EH (cell line): Measurements from ENCODE around the gene CCDC192.
"Not testable (repeated sequence)": the region's sequence is repeated elsewhere in the genome, so short reads cannot be mapped to it uniquely, and the experiment has no call there.

Experiments used
- DNase-seq: peaks from one replicate; pipeline ENCODE4 v3.0.0-alpha.2; 2015; ENCODE audit warnings: low read depth

CCDC192 gene

DNA sequence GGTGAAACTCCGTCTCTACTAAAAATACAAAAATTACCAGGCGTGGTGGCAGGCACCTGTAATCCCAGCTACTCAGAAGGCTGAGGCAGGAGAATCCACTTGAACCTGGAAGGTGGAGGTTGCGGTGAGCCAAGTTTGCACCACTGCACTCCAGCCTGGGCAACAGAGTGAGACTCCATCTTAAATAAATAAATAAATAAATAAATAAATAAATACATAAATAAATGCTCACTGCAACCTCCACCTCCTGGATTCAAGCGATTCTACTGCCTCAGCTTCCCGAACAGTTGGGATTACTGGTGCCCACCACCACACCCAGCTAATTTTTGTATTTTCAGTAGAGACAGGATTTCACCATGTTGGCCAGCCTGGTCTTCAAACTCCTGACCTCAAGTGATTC, 144.4 kb downstream of the CCDC192 start:
- not testable (repeated sequence) for DNase-seq

DNA sequence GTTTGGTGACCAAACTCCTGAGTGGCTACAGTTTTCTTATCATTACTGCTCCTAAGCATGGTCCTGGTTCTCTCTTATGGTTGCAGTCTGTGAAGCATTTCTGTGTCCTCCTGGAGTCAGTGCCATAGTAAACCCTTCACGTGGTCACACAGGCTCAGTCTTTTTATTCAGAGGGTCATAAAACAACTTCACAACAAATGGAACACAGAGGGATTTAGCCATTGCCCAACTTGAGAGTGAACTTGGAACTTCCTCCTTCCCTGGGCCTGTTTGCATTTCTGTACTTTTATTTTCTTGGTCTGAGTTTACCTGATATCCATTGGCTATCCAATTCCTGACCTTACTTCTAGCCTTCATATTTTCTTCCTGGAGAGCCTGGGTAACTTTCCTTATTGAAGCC, 144.9 kb downstream of the CCDC192 start:
- DNase-seq, result no peak

DNA sequence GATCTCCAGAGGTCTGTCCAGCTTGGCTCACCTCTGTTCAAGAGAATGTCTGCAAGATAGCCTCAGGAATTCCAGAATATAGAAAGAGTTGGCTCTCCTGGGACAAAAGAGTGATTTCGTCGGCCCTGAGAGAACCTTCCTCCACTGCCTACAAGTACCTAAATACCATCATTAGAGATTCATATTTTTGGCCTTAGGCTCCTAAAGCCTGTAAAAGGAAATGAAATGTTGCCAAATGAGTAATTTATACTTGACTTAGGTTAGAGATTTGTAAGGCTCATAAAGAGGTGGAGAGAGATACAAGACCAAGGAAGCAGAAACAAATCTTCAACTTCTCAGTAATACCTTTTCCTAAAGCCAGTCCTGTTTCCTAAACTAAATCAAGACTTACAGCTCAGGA, 146.2 kb downstream of the CCDC192 start:
- DNase-seq, result no peak

DNA sequence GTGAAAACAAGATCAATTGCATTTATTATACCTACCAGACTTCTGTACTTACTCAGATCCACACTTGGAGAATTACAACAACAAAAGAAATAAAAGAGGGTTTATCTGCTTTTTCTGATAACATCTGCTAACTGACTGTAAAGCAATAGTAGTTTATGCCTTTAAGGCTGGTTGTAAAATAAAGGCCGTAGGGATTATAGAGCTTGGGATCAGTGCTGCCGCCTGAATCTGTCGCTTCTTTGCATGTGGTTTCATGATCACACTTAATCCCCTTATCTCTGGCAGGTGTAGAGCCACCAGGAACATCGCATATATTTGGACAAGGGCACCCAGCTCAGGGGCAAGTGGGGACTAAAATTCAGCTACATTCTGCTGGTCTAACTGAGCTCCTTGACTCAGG, 146.7 kb downstream of the CCDC192 start:
- DNase-seq, result no peak

DNA sequence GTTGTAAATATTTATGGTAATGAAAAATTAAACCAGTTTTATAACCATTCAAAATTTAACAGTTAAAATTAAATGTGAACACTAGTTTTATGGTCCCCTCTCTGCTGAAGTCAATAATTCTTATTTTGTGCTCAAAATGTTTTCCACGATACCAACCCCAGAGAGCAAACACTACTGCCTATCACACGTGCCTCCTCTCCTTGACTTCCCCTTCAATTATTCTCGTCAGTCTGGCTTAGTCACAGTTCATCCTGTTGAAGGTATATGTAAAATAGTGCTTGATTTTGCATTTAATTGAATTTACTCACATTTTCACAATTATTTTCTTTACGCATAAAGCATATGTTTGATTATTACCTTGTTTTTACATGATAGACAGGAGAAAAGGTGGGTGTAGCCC, 148.8 kb downstream of the CCDC192 start:
- DNase-seq, result no peak

DNA sequence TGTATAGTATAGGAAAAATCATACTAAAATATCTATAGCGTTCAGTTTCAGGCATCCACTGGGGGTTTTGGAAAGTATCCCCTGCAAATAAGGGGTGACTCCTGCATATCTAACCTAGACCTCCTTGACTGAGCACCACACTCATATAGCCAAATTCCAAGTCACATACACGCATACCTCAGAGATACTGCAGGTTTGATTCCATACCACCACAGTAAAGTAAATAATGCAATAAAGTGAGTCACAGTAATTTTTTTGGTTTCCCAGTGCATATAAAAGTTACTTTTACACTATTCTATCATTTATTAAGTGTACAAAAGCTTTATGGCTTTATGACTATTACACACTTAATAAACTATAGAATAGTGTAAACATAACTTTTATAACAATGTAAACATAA, 151.3 kb downstream of the CCDC192 start:
- DNase-seq, result no peak

DNA sequence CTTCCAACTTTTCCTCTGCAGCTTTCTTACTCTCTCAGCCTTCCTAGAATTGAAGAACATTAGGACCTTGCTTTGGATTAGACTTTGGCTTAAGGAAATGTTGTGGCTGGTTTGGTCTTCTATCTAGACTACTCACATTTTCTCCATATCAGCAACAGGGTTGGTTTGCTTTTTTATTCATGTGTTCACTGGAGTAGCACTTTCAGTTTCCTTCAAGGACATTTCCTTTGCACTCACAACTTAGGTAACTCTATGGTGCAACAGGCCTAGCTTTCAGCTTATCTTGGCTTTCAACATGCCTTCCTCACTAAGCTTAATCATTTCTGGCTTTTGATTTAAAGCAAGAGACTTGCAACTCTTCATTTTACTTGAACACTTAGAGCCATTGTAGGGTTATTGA, 153.1 kb downstream of the CCDC192 start:
- no peak for DNase-seq

DNA sequence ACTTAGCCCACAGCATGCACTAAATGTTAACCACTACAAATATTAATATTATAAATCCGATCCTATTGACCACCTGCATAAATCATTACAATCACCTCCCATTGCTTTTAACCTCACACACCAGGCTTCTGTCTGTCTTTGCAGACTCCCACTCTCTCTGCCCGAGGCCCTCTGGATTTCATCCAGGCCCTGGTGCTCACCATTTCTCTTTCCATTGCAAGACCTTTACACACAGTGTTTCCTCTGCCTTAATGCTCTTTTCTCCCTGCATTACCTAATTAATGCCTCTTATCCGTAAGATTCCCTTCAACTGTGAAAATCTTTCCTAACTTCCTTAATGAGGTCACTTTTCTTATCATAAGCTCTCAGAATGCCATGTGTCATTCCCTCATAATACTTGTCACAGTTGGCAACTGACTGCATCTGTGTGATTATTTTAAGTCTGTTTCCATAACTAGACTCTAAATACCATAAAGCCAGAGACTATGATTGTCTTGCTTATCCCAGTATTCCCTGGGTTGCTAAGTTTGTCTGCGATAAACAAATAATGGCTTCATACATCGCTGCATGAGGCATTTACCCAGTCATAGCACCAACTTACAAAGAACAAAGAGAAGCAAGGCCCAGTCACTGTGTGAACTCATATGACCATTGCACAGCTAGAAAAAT, 155.1 kb downstream of the CCDC192 start:
- DNase-seq, result no peak

DNA sequence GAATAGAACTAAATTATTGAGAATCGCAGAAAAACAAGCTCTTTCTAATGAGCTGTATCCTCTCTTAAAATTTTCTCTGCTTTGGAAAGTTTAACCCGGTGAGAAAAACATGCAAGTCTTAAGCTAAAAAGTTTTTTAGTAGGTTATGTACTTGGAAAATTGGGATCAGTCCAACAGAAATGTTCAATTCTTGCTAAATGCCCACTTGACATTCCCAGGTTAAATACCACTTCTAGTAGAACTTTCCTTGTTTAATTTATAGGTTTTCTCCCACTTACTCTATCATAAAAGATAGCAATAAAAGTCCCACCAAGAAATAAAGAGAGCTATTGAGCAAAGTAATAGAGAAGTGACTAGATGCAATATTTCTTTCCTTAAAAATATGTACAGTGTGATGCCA, 157.1 kb downstream of the CCDC192 start:
- no peak for DNase-seq

DNA sequence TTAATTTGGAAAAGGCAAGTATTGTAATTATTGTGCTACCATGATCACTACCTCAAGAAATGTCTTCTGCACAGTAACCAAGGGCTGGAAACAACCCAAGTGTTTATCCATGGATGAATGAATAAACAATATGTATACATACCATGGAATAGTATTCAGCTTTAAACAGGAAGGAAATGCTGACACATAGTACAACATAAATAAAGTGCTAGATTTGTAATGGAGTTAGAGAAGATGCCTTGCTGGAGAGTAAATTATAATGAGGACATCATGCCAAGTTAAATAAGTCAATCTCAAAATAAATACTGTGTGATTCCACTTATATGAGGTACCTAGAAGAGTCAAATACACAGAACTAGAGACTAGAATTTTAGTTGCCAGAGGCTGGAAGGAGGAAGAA, 160.0 kb downstream of the CCDC192 start:
- peak; percentile 47 for DNase-seq

DNA sequence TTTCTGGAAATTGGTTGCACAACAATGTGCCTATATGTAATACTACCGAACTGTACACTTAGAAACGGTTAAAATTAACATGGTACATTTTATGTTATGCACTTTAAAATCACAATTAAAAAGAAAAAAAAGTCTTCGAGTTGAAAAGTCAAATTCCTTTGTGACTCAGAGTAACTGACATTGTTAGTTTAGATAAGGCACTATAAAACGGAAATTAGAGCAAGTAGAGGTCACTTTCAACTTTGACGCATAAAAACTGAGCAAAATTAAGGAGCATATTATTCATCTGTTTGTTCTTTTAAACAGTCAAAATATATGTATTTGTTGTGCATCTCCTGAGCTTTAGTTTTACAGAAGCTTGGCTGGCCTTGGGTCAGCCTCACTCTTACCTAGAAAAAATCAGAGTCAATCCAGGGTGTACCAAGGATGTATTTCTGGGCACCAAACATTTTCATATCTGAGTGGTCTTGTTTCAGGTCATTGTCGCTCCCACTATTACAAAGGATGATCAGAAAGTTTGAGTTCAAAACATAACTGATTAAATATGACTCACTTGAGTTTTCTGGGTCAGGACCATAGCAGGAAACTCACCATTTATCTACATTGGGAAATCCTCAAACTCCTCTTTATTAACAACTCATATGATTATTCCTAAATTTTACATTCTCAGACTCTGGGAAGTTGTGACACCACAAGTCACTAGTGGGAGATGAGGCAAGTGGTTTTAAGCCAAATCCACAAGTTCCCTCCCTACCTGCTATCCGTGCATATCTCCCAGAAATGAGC, 160.6 kb downstream of the CCDC192 start:
- peak; percentile 41 for DNase-seq

DNA sequence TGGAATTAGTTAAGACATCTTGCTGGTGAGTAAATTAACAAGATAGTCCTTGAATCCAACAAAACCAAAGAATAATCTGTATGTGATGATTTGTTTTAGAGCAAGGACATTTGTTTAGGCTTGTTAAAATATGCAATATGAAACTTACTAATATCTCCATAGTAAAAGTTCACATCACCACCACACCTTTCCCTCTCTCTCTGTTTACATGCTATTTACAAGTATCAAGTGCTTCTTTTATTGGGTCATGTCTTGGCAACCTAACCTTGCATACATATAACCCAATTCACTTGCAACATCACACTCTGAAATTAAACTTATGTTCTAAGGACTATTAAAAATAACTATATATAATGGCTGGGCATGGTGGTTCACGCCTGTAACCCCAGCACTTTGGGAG, 161.3 kb downstream of the CCDC192 start:
- no peak for DNase-seq

DNA sequence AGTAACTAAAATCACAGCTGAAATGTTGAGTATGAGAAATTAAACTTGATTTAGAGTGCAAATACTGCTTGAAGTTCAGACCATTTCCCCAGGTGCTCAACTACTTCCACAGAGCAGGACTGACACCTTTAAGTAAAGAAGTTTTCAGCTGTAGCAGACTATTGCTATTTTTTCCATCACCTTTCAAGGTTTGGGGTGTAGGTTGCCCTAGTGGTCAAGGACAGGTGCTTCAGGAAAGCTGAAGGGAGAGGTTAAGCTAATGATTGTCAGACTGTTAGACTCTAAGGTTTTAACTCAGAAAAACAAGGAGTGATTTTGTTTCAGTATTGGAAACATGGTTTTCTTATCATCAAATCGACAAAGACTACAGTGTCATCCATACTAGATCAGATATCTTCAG, 162.1 kb downstream of the CCDC192 start:
- no peak for DNase-seq

DNA sequence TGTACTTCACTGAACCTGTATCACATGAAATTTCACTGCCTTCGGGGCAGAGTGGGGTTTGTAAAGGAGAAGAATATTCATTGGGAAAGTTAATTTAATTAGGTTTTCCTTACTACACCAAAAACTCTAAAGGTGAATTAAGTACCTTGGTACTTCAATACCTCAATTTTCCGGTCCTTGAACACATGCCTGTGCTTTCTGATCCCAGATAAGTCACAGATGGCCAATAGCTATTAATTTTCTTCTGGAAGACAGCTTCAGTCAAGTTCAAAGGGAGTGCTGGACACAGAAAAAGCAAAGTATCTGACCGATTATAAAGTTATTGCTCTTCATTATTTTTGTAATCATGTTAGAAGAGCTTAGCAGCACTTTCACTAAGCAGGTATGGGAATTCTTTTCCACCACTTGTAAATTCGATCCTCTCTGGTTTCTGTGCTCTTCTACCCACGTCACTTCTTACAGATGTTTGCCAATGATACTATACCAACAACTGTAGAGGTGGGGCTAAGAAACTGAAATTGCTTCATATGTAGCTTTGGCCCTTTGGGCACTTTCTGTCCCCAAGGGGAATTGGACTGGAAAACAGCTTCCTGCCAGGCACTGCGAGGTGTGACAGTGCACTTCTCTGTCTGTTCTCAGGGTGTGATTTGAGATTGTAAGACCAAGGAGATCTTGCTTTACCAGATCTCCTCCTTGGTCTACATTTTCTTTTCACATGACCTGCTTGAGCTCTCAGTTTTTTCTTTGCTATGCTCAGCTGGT, 164.0 kb downstream of the CCDC192 start:
- no peak for DNase-seq

DNA sequence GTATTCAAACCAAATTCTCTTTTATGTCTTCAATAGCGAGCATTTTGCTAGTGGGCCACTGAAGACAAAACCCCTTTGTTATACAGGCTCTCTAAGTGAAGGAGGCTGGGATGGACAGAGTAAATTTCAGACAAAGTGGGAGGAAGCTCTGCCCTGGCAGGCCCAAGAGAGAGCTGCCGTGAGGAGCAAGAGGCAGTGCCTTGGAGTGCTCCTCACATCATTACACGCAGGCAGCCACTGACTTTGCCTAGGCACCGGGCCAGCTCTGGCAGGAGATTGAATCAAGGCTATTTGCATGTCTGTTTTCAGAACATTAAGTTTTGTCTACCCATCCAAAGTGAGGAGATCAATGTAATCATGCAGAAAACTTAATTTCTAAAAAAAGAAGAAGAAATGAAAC, 167.7 kb downstream of the CCDC192 start:
- peak; percentile 39 for DNase-seq

DNA sequence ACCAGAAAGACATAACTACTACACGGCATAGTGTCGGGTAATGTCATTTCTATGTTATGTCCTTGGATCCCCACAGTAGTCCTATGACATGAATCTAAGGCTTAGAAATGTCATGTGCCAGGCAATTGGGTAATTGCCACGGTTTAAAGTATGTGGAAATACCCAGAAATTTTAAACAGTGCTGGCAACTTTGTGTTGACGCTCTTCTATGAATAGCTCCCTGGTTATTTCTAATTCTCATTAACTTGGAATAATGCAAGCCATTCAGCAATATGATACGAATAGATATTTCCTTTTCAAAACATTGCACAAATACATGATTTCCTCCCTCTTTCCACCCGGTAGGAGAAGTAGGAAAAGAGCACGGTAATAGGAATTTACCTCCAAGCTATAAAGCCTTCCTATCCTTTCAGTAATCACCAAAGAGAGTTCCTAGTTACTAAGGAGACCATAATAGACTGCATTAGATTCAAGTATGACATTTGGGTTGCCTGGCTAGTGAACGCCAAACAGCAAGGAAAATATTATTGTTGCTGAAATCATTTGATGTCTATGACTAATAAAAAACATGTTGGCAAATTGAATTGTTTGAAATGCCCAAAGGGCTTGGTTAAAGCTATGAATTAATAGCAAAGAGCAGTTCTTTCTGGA, 168.4 kb downstream of the CCDC192 start:
- peak; percentile 41 for DNase-seq

DNA sequence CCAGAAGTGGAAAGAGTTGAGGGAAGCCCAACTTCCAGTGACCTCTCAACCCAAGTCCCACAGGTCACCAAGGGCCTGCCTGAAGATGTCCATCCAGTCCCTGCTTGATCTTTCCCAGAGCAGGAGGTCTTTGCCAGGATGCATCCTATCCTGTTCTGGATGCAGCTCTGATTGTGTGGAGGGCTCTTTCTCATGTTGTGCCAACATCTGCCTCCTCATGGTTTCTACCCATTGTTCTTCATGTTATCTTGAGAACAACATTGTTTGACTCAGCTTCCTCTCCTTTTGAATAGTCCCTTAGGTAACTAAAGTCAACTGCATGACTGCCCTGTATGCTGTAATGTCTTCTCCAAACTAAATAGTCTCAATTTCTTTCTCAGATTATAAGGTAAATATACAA, 169.3 kb downstream of the CCDC192 start:
- DNase-seq, result no peak

DNA sequence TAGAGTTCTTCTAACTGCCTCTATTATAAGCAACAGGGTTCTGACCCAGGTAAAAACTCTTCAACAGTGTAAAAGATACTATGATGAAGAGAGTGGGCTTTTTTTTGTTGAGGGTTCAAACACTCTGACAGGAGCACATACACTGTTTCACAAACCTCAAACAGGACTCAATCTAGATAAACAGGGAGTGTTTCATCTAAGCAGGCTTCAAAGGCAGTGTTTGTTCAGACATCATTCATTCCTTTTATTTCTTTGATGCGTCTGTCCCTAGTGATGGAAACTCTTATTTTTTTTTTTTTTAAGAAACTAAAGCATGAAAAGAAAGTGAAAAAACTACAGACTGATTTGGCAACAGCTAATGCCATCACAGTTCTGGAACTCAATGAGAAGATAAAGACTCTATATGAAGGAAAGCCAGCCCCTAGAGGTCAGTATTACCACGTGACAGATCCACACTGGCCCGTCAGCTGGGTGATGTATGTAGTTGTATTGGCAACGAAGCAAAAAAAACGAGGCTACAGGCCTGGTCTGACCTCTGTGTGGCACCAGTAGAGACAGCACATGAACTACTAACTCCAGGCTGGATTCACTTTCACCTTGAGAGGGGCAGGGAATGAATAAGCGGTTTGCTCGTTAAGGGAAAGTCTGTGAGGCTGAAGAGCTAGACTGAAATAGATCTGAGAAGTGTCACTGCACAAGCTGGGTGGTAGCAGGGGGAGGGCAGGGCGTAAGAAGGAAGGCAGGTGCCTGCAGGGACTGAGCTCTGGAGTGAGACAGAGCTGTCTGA, 172.2 kb downstream of the CCDC192 start:
- DNase-seq, result peak; percentile 63

DNA sequence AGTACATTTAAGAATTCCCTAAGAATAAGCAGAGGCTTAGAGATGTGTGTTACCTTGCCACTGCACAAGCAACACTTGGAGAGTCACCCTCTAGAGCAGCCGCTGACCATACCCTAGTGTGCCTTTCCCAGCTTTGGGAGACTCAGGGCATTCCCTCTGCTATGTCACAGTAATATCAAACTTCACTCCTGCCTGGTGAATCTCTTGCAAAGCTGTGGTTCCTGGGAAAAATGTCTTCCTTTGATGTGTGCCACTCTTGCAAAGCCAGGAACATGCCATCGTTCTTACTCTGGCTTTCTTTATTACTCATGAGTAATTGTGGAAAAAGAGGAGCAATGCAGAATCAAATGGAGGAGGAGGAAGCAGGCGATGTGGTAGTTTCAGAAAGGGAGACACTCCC, 173.2 kb downstream of the CCDC192 start:
- DNase-seq, result peak; percentile 32

DNA sequence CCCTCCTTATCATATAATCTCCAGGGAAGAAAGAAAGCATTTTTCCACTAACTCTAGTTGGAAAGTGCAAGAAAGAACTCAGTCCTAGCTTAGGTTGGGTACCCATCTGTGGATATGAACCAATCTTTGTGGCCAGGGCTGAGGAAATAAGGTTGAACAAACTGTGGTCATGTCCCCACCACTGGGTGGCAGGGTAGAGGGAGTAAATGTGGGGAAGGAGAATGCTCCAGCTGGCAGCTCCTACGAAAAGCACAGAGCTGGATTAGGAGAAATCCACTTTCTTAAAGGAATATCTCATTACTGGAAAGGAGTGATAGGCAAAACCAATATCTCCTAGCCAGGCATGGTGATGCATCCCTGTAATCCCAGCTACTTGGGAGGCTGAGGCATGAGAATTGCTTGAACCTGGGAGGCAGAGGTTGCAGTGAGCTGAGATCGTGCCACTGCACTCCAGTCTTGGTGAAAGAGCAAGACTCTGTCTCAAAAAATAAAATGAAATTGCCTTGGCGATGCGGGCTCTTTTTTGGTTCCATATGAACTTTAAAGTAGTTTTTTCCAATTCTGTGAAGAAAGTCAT, 175.1 kb downstream of the CCDC192 start:
- peak; percentile 63 for DNase-seq

DNA sequence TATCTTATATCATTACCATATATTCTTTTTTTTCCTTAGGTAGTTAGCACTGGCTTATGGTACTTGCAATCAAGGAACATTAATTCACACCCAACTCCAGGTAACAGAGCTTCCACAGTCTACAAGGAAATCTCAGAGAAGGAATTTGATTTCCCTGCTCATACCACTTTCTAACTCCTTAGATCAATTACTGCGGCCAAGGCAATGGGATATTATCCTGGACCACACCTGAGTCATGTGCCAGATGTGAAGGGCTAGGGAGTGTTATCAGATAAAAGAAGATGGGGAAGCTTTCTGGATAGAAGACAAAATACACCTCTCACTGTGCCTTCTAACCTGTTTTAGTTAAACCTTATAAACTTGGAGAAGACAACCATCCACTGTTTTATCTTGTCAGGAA, 181.2 kb downstream of the CCDC192 start:
- DNase-seq, result no peak
